22Rv1 (cell line): ENCODE results near the gene CCDC148.

ENCODE experiments used
- H3K27ac ChIP-seq: fragments of 450-650 bp; 2 replicates; pipeline ENCODE4 v1.5.1; 2017
- CTCF ChIP-seq: fragments of 450-650 bp; IDR thresholded peaks from 2 replicates; pipeline ENCODE4 v1.5.1; 2017; ENCODE audit warnings: mild to moderate bottlenecking
- ZFX ChIP-seq: fragments of 450-650 bp; IDR thresholded peaks from 2 replicates; pipeline ENCODE4 v1.6.1; 2017; ENCODE audit warnings: antibody characterized with exemption, borderline replicate concordance

CCDC148 gene

GRCh38 chr2:158498749-158499136 is 42.2 kb upstream of the CCDC148 start:
- no peak for TF ChIP-seq CTCF
- no peak for TF ChIP-seq ZFX

DNA sequence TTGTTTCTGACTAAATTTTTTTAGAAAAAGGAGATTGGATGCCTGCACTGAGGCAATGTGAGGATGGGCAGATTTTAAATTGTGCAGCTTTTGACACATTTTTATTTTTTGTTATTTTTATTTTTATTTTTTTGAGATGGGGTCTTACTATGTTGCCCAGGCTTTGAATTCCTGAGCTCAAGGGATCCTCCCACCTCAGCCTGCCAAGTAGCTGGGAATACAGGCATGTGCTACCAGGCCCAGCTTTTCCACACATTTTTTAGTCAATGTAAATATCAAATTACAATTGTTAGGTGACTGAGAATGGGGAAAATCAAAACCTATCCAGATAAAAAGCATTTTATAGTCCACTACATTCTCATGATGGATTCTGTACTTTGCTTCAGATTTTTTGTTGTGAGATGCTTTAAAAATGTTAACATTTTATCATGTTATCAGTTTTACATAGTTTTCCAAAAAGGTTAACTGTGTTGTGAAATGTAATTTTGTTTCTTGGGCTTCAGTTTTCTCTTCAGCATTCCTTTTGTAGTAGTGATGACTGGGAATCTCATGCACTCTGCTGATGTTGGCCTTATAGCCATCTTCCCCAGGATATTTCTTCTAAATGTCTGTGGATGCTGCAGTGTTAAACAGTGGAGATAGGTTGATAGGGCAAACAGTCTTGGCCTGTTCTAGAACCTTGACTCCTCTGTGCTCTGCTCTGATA is 41.6 kb upstream of the CCDC148 start:
- TF ChIP-seq ZFX (no peak), CTCF (no peak)
- no peak overlapping the region for H3K27ac ChIP-seq

More at GRCh38 chr2:158498749-158499136, 42.2 kb upstream of the CCDC148 start:
- no peak overlapping the region for H3K27ac ChIP-seq

GRCh38 chr2:158497486-158497885 is 40.9 kb upstream of the CCDC148 start:
- TF ChIP-seq ZFX, result no peak
- H3K27ac ChIP-seq, result no peak overlapping the region

GRCh38 chr2:158496986-158497385 is 40.4 kb upstream of the CCDC148 start:
- TF ChIP-seq ZFX (no peak), CTCF (no peak)
- H3K27ac ChIP-seq, result no peak overlapping the region

DNA sequence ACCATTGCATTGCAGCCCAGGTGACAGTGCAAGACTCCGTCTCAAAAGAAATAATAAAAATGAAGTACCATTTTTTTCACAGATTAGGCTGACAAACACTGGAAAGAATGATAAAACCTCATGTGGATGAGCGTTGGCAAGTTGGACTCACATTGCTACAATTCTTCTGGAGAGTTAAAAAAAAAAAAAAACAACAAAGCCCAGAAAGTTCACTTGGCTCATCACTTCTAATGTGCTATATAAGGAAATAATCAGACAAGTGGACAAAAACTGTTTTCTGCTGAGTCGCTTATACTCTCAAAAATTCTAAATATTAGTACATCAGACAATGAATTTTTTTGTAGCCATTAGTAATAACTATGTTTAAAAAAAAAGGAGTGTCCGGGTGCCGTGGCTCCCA is 38.6 kb upstream of the CCDC148 start:
- TF ChIP-seq CTCF, result no peak
- no peak for TF ChIP-seq ZFX
- no peak overlapping the region for H3K27ac ChIP-seq

DNA sequence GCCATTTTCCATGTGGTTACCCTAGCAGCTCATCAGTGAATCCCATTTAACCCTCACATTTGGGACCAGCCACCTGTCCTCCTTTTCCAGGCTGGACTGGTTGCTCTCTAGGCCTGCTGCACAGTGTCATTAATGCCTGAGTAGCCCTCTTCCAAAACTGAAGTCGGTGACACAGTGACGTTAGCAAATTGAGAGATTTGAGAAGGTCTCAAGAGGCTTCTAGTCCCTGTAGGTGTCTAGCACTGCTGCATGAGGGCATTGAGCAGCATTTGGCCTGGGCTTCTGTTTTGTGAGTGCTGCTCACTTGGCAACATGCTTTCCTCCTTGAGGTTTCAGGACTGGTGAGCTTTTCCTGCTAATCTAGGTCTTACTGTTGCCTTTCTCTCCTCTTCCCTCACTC is 36.9 kb upstream of the CCDC148 start:
- no peak overlapping the region for H3K27ac ChIP-seq
- TF ChIP-seq CTCF (no peak), ZFX (no peak)

DNA sequence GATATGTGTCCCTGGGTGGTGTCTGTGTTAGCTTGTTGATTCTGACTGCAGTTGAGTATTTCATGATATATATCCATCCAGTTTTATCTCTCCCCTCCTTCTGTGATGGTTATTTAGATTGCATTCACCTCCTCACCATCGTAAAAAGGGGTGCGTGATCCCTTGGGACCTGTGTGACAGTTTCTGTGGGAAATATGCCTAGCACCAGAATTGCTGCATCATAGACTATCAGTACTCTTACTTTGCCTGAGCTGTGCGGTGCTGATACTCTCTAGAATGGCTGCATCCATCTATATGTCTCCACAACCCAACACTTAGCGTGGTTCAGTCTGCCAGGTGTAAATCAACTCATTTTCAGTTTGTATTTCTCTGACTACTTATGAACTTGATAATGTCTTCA is 34.5 kb upstream of the CCDC148 start:
- no peak overlapping the region for H3K27ac ChIP-seq
- TF ChIP-seq ZFX (no peak), CTCF (no peak)

DNA sequence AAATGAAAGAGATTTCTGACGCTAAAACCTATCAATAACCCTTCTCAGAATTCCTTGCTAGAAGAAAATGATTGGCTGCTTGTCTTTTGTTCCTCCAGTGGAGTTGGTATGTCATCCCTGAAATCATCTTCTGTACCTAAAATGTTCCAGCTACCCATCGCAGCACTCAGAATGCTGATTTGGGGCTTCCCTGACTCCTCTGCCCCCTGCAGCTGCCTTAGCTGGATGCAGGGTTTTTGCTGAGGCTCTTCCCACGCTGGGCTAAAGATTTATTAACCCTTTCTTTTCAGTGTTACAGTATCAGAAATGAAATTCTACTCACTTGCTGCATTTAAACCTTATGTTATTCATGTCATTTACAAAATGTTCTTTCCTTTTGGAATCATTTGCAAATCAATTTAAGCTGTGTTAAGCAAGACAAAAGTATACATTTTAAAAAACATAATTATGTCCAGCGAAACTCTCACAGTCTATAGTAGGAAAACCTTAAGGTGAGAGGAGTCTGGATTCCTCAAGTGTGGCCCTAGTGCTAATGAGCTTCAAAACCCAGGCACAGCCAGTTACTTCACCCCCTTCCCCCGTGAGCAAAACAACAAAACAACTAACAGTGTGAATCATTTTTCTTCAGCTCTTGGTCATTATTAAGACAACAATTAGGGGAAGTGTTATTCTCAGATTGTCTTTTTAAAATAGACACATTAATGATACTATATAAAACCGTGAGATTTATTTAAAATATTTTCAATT is 33.0 kb upstream of the CCDC148 start:
- no peak overlapping the region for H3K27ac ChIP-seq

More for the DNA sequence above, 33.0 kb upstream of the CCDC148 start:
- no peak for TF ChIP-seq ZFX
- no peak for TF ChIP-seq CTCF
